OCI-M2 (cell line): ENCODE measurements around the gene STRN4.

ENCODE experiments used
- DNase-seq: peaks from one replicate; lab custom pipeline; 2025; ENCODE audit not compliant: unreplicated experiment; lab: John Stamatoyannopoulos, UW

The STRN4 gene

DNA sequence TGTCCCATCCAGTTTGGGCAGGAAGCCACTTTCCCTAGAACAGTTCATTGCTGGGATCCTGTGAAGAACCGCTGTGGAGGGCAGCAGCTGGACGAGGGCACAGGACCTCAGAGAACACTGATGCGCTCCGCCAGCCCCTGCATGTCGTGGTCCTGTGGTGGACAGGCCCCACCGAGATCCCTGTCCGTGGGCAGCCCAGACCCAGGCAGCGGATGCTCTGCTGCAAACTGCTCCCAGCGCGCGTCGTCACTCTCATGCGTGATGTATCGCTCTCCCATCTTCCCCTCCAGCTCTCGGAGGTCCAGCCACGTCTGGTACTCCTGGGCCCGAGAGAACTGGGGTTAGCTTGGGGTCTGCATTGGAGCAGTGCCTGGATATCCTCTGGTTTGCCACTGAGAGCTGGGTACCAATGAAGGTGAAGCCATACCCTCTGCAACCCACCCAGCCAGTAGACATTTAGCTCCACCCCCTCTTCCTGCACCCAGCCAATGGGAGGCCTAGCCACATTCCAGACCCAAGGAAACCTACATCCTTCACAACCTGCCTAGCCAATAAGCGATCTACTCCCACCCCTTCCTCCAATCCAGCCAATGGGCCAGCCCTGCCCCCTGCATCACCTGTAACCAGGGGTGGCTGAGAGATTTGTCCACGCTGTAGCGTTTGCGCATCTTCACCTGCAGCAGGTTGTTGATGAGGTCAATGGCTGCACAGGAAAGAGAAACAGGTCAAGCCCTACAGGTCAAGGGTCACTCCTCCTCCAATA, 71.7 kb downstream of the STRN4 start:
- DNase-seq: no peak

GRCh38 chr19:46670813-46671212, 75.4 kb downstream of the STRN4 start:
- no peak for DNase-seq
